ENCODE measurements around the gene PELI2.

- TF ChIP-seq POLR2A (IDR thresholded peaks at IDR 0.05): no peak
- TF ChIP-seq CTCF (IDR thresholded peaks at IDR 0.05): no peak
Measured at GRCh38 chr14:56195704-56196103, 77.5 kb downstream of the PELI2 start.
